GM12891 (cell line): ENCODE data around the gene DLX2.
"Not testable (repeated sequence)": the region's sequence is repeated elsewhere in the genome, so short reads cannot be mapped to it uniquely, and the experiment has no call there.

Experiments
- DNase-seq: peaks from one replicate; pipeline ENCODE4 v3.0.0; 2011; ENCODE audit warnings: low spot score; ENCODE audit not compliant: insufficient read length
- FAIRE-seq: peaks from 2 replicates; lab custom pipeline; 2011; peaks lifted over from hg19 to GRCh38; lab: Jason Lieb, UNC
- PAX5 ChIP-seq: IDR thresholded peaks from 2 replicates; pipeline ENCODE4 v1.6.1; 2011; ENCODE audit warnings: low read length, moderate library complexity, mild to moderate bottlenecking; ENCODE audit not compliant: insufficient read depth, severe bottlenecking
- POLR2A ChIP-seq: IDR thresholded peaks from 2 replicates; pipeline ENCODE4 v1.6.1; 2011; ENCODE audit warnings: low read depth, low read length, control low read depth
- POLR2AphosphoS5 ChIP-seq: IDR thresholded peaks from 2 replicates; pipeline ENCODE4 v1.6.1; 2011; ENCODE audit warnings: low read depth, low read length, control low read depth
- POU2F2 ChIP-seq: IDR thresholded peaks from 2 replicates; pipeline ENCODE4 v1.6.1; 2011; ENCODE audit warnings: low read depth, mild to moderate bottlenecking, control low read depth, low read length, moderate library complexity
- SPI1 ChIP-seq: IDR thresholded peaks from 2 replicates; pipeline ENCODE4 v1.6.1; 2011; ENCODE audit warnings: low read depth, low read length, control low read depth
- TAF1 ChIP-seq: IDR thresholded peaks from 2 replicates; pipeline ENCODE4 v1.6.1; 2011; ENCODE audit warnings: low read depth, low read length, control low read depth

DLX2 gene

DNA sequence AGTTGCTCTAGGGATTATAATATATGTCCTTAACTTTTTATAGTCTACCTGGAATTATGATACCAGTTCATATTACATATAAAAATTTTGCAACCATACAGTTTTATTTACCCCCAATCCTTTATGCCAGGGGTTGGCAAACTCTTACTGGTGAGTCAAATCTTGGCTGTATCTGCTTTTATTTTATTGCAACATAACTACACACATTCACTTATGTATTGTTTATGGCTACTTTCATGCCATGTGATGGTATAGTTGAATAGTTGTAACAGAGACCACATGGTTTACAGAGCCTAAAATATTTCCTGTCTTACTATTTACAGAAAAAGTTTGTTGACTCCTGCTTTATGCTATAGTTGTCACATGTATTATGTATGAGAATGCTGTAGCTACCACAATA lies 25.8 kb upstream of the DLX2 start:
- FAIRE-seq, result peak; percentile 9
- TF ChIP-seq POU2F2, result no peak
- TF ChIP-seq POLR2AphosphoS5, result no peak
- no peak for TF ChIP-seq POLR2A
- TF ChIP-seq SPI1, result no peak
- no peak for TF ChIP-seq PAX5
- no peak for TF ChIP-seq TAF1
- DNase-seq, result no peak

DNA sequence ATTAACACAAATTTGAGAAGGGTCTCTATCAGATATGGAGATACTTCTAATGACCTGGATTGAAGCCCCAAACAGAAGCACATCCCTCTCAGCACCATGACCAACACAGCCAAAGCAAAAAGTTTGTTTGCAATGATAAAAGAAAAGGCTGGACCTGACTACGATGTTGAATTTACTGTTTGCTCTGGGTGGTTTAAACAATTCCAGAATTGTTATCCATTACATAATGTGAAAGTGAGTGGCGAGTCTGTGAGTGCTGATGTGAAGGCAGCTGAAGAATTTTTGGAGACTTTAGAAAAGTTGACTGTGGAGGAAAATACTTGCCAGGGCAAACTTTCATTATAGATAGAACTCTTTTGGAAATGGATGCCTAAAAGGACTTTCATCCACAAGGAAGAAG lies 17.4 kb upstream of the DLX2 start:
- FAIRE-seq (no peak), DNase-seq (no peak)
- no peak for TF ChIP-seq PAX5
- TF ChIP-seq POLR2AphosphoS5, result no peak
- TF ChIP-seq POU2F2, result no peak
- TF ChIP-seq SPI1, result no peak
- no peak for TF ChIP-seq TAF1
- TF ChIP-seq POLR2A, result no peak

DNA sequence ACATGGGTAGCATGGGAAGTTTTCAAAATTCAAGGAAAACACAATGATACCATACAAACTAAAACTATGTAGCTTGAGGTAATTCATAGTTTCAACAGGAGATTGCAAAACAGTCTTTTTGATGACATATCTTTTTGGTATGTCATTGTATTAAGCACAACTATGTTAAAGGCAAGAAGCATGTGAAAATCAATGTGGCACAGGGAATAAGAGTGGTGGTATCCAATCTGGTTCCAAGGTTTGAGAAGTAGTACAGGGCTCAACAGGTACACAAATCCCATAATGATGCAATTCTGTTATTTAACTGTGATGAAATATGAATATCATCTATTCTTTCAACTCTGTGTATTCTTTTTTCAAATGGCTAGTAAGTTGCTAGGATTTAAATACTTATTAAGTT lies 16.4 kb upstream of the DLX2 start:
- no peak for TF ChIP-seq PAX5
- no peak for TF ChIP-seq TAF1
- no peak for TF ChIP-seq POU2F2
- TF ChIP-seq POLR2A, result no peak
- no peak for TF ChIP-seq SPI1
- TF ChIP-seq POLR2AphosphoS5, result no peak
- no peak for DNase-seq
- no peak for FAIRE-seq

DNA sequence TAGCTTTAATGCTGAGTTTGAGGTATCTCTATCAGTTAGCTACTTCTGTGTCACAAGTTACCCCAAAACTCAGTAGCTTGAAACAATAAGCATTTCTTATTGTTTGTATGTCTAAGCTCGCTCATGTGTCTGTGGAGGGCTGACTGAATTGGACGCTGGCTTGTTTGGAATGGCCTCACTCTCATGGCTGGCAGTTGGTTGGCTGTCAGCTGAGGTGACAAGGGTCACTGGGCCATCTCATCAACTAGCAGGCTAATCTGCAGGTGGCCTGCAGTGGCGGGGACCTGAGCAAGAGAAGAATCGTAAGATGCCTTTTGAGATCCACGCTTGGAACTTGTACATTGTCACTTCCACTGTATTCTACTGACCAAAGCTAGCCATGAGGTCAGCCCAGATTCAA lies 13.4 kb upstream of the DLX2 start:
- FAIRE-seq (no peak), DNase-seq (no peak)
- TF ChIP-seq POU2F2 (no peak), PAX5 (no peak), TAF1 (no peak), POLR2AphosphoS5 (no peak), SPI1 (no peak), POLR2A (no peak)

DNA sequence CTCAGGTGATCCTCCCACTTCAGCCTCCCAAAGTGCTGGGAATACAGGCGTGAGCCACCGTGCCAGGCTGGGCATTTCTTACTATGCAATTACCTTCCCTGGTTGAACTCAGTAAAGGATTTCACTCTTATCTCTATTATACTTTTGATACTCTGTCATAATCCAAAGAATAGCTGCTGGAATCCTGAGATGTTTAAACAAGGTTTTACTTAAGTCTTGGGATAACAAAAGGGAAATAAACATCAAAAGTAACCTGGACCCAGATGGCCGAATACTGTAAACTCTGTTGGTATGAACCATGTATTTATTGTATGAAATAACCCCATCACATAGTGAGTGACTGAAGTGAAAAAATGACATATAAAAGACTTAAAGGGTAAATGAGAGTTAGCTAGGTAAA lies 11.9 kb upstream of the DLX2 start:
- no peak for DNase-seq
- TF ChIP-seq TAF1 (no peak), POLR2A (no peak), POU2F2 (no peak), SPI1 (no peak), PAX5 (no peak), POLR2AphosphoS5 (no peak)
- FAIRE-seq, result no peak

DNA sequence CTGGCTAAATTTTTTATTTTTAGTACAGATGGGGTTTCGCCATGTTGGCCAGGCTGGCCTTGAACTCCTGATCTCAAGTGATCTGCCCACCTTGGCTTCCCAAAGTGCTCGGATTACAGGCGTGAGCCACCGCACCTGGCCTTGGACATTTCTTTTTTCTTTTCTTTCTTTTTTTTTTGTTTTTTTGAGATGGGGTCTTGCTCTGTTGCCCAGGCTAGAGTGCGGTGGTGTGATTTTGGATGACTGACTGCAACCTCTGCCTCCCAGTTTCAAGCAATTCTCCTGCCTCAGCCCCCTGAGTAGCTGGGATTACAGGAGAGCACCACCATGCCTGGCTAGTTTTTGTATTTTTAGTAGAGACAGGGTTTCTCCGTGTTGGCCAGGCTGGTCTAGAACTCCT lies 11.5 kb upstream of the DLX2 start:
- DNase-seq, FAIRE-seq: not testable (repeated sequence)

DNA sequence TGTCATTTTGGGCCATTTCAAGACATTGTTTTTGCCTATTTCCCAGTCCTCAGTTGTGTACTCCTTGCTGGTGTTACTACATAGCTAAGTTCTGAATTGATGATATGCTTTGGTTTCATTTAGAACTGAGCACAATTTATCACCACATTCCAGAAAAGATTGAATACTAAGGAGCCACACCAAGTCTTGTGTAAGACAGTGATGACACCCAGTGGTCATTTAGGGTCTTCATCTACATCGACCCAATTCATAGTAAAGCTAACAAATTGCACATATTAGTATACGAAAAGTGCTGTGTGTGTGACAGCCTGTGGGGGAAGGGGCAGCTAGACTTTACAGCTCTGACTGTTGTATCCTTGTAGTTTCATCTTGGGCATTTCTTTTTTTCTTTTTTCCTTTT lies 10.9 kb upstream of the DLX2 start:
- TF ChIP-seq POLR2AphosphoS5 (no peak), POLR2A (no peak), SPI1 (no peak), POU2F2 (no peak), PAX5 (no peak), TAF1 (no peak)
- DNase-seq (no peak), FAIRE-seq (peak; percentile 48)

GRCh38 chr2:172109988-172110811 lies 7.5 kb upstream of the DLX2 start:
- TF ChIP-seq POU2F2 (no peak), PAX5 (no peak), POLR2A (no peak), TAF1 (no peak), SPI1 (no peak), POLR2AphosphoS5 (no peak)
- FAIRE-seq, result no peak
- DNase-seq, result peak; percentile 11

GRCh38 chr2:172109256-172109987 lies 6.7 kb upstream of the DLX2 start:
- TF ChIP-seq PAX5 (no peak), TAF1 (no peak), POU2F2 (no peak)
- DNase-seq, result peak; percentile 8
- no peak for FAIRE-seq

DNA sequence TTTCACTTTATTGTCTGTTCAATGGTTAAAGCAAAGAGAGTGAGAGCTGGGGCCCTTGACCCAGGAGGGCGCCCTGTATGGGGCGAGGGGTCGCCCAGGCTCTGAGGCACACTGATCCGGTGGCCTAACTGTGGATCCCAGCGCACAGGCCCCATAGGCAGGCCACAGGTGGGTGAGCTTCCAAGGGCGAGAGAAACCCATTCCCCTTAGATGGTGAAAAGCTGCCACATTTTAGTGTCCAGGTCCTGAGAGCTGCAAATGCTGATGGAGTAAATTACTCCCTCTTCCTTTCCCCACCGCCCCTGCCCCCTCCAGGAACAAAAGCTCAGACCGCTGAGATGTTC lies 5.9 kb upstream of the DLX2 start:
- TF ChIP-seq TAF1, result no peak
- TF ChIP-seq POU2F2, result no peak
- TF ChIP-seq PAX5, result no peak
- no peak for TF ChIP-seq POLR2AphosphoS5
- no peak for TF ChIP-seq POLR2A
- no peak for TF ChIP-seq SPI1
- FAIRE-seq, result no peak
- no peak for DNase-seq
